Measurements from ENCODE around the gene LDB3. TPM values are rescaled to one million over a fixed set of nuclear protein-coding genes. Genes with fewer than 3 reads are reported as not detected.

The LDB3 gene
- total RNA-seq, 1 donor from 2014 or later: 1,375 TPM

- no peak for DNase-seq
- no peak for ATAC-seq (ENCODE audit: poor library complexity)
- intact Hi-C loops (cut with DNase I): loop anchor here (5.0 kb wide), 1 partner anchor 199 kb away; no protein-coding TSS in a partner anchor
Observed at GRCh38 chr10:86698207-86698940, 30.1 kb downstream of the LDB3 start.

- ATAC-seq (ENCODE audit: poor library complexity): no peak
- DNase-seq: no peak
- intact Hi-C loops (cut with DNase I): loop anchor here (5.0 kb wide), 1 partner anchor 198 kb away; no protein-coding TSS in a partner anchor
Observed at GRCh38 chr10:86699125-86699524, 30.8 kb downstream of the LDB3 start.

GRCh38 chr10:86699541-86699940 lies 31.2 kb downstream of the LDB3 start:
- DNase-seq: peak; percentile 40
- ATAC-seq (ENCODE audit: poor library complexity): no peak
- intact Hi-C loops (cut with DNase I): loop anchor here (5.0 kb wide), 1 partner anchor 198 kb away; no protein-coding TSS in a partner anchor

- ATAC-seq (ENCODE audit: poor library complexity) (no peak), DNase-seq (peak; percentile 35)
- intact Hi-C loops (cut with DNase I): loop anchor here (5.0 kb wide), 1 partner anchor 197 kb away; no protein-coding TSS in a partner anchor
Observed at GRCh38 chr10:86699991-86700840, 31.9 kb downstream of the LDB3 start.

GRCh38 chr10:86700851-86701617 lies 32.7 kb downstream of the LDB3 start:
- peak; percentile 31 for DNase-seq
- intact Hi-C loops (cut with DNase I): no loop called here
- peak; percentile 0 for ATAC-seq (ENCODE audit: poor library complexity)

GRCh38 chr10:86703176-86703575 lies 34.9 kb downstream of the LDB3 start:
- ATAC-seq (ENCODE audit: poor library complexity): peak; percentile 2
- intact Hi-C loops (cut with DNase I): no loop called here
- peak; percentile 41 for DNase-seq

- intact Hi-C loops (cut with DNase I): no loop called here
- ATAC-seq (ENCODE audit: poor library complexity) (no peak), DNase-seq (no peak)
Observed at GRCh38 chr10:86705139-86705538, 36.8 kb downstream of the LDB3 start.

- intact Hi-C loops (cut with DNase I): no loop called here
- no peak for DNase-seq
- ATAC-seq (ENCODE audit: poor library complexity): no peak
Observed at GRCh38 chr10:86705905-86706304, 37.6 kb downstream of the LDB3 start.

GRCh38 chr10:86706401-86706841 lies 38.1 kb downstream of the LDB3 start:
- intact Hi-C loops (cut with DNase I): no loop called here
- DNase-seq (peak; percentile 42), ATAC-seq (ENCODE audit: poor library complexity) (no peak)

- no peak for ATAC-seq (ENCODE audit: poor library complexity)
- DNase-seq: no peak
- intact Hi-C loops (cut with DNase I): no loop called here
Observed at GRCh38 chr10:86706977-86707376, 38.7 kb downstream of the LDB3 start.

- DNase-seq (no peak), ATAC-seq (ENCODE audit: poor library complexity) (no peak)
- intact Hi-C loops (cut with DNase I): no loop called here
Observed at GRCh38 chr10:86707505-86707904, 39.2 kb downstream of the LDB3 start.

- intact Hi-C loops (cut with DNase I): no loop called here
- no peak for ATAC-seq (ENCODE audit: poor library complexity)
Observed at GRCh38 chr10:86708068-86708782, 39.9 kb downstream of the LDB3 start.

GRCh38 chr10:86708783-86709380 lies 40.6 kb downstream of the LDB3 start:
- intact Hi-C loops (cut with DNase I): no loop called here
- ATAC-seq (ENCODE audit: poor library complexity) (no peak), DNase-seq (no peak)

More at GRCh38 chr10:86708068-86708782, 39.9 kb downstream of the LDB3 start:
- DNase-seq: no peak

- ATAC-seq (ENCODE audit: poor library complexity) (no peak), DNase-seq (no peak)
- intact Hi-C loops (cut with DNase I): loop anchor here (5.0 kb wide), 1 partner anchor 188 kb away; no protein-coding TSS in a partner anchor
Observed at GRCh38 chr10:86709396-86710185, 41.3 kb downstream of the LDB3 start.

GRCh38 chr10:86710987-86711512 lies 42.7 kb downstream of the LDB3 start:
- intact Hi-C loops (cut with DNase I): loop anchor here (5.0 kb wide), 1 partner anchor 186 kb away; no protein-coding TSS in a partner anchor
- peak; percentile 92 for DNase-seq
- ATAC-seq (ENCODE audit: poor library complexity): peak; percentile 77

GRCh38 chr10:86711513-86712316 lies 43.4 kb downstream of the LDB3 start:
- intact Hi-C loops (cut with DNase I): loop anchor here (5.0 kb wide), 1 partner anchor 186 kb away; no protein-coding TSS in a partner anchor
- peak; percentile 69 for DNase-seq
- peak; percentile 26 for ATAC-seq (ENCODE audit: poor library complexity)

Measured in Right ventricle myocardium superior (tissue), 1 donor.